Measurements from ENCODE around the gene LAMA5.

The LAMA5 gene

GRCh38 chr20:62289131-62289530 lies 78.0 kb downstream of the LAMA5 start:
- in situ Hi-C loops (cut with HindIII; ENCODE audit: low pct_ligation_motif_present, low pct_unique_long_range_greater_than_20kb, low sequenced_read_pairs): no loop called here
- DNase-seq: no peak

GRCh38 chr20:62288535-62289105 lies 78.5 kb downstream of the LAMA5 start:
- in situ Hi-C loops (cut with HindIII; ENCODE audit: low pct_ligation_motif_present, low pct_unique_long_range_greater_than_20kb, low sequenced_read_pairs): no loop called here
- no peak for DNase-seq

GRCh38 chr20:62287759-62288534 lies 79.2 kb downstream of the LAMA5 start:
- in situ Hi-C loops (cut with HindIII; ENCODE audit: low pct_ligation_motif_present, low pct_unique_long_range_greater_than_20kb, low sequenced_read_pairs): no loop called here
- DNase-seq: no peak

GRCh38 chr20:62287129-62287528 lies 80.0 kb downstream of the LAMA5 start:
- in situ Hi-C loops (cut with HindIII; ENCODE audit: low pct_ligation_motif_present, low pct_unique_long_range_greater_than_20kb, low sequenced_read_pairs): no loop called here
- DNase-seq: no peak

- no peak for DNase-seq
- in situ Hi-C loops (cut with HindIII; ENCODE audit: low pct_ligation_motif_present, low pct_unique_long_range_greater_than_20kb, low sequenced_read_pairs): no loop called here
These were observed 80.5 kb downstream of the LAMA5 start for GRCh38 chr20:62286493-62287064.

- in situ Hi-C loops (cut with HindIII; ENCODE audit: low pct_ligation_motif_present, low pct_unique_long_range_greater_than_20kb, low sequenced_read_pairs): no loop called here
These were observed 81.4 kb downstream of the LAMA5 start for GRCh38 chr20:62285722-62286121.

GRCh38 chr20:62285151-62285550 lies 82.0 kb downstream of the LAMA5 start:
- DNase-seq: no peak
- in situ Hi-C loops (cut with HindIII; ENCODE audit: low pct_ligation_motif_present, low pct_unique_long_range_greater_than_20kb, low sequenced_read_pairs): no loop called here

More at GRCh38 chr20:62285722-62286121, 81.4 kb downstream of the LAMA5 start:
- no peak for DNase-seq

- in situ Hi-C loops (cut with HindIII; ENCODE audit: low pct_ligation_motif_present, low pct_unique_long_range_greater_than_20kb, low sequenced_read_pairs): no loop called here
- DNase-seq: no peak
These were observed 82.7 kb downstream of the LAMA5 start for GRCh38 chr20:62284448-62284847.

GRCh38 chr20:62282877-62283503 lies 84.1 kb downstream of the LAMA5 start:
- no peak for DNase-seq
- in situ Hi-C loops (cut with HindIII; ENCODE audit: low pct_ligation_motif_present, low pct_unique_long_range_greater_than_20kb, low sequenced_read_pairs): no loop called here

- no peak for DNase-seq
- in situ Hi-C loops (cut with HindIII; ENCODE audit: low pct_ligation_motif_present, low pct_unique_long_range_greater_than_20kb, low sequenced_read_pairs): no loop called here
These were observed 85.0 kb downstream of the LAMA5 start for GRCh38 chr20:62282103-62282502.

- no peak for DNase-seq
- in situ Hi-C loops (cut with HindIII; ENCODE audit: low pct_ligation_motif_present, low pct_unique_long_range_greater_than_20kb, low sequenced_read_pairs): no loop called here
These were observed 85.8 kb downstream of the LAMA5 start for GRCh38 chr20:62281161-62281933.

- no peak for DNase-seq
- in situ Hi-C loops (cut with HindIII; ENCODE audit: low pct_ligation_motif_present, low pct_unique_long_range_greater_than_20kb, low sequenced_read_pairs): no loop called here
These were observed 86.8 kb downstream of the LAMA5 start for GRCh38 chr20:62280303-62280702.

- no peak for DNase-seq
- in situ Hi-C loops (cut with HindIII; ENCODE audit: low pct_ligation_motif_present, low pct_unique_long_range_greater_than_20kb, low sequenced_read_pairs): no loop called here
These were observed 89.9 kb downstream of the LAMA5 start for GRCh38 chr20:62277253-62277652.

GRCh38 chr20:62276439-62276838 lies 90.7 kb downstream of the LAMA5 start:
- DNase-seq: no peak
- in situ Hi-C loops (cut with HindIII; ENCODE audit: low pct_ligation_motif_present, low pct_unique_long_range_greater_than_20kb, low sequenced_read_pairs): no loop called here

- no peak for DNase-seq
- in situ Hi-C loops (cut with HindIII; ENCODE audit: low pct_ligation_motif_present, low pct_unique_long_range_greater_than_20kb, low sequenced_read_pairs): no loop called here
These were observed 91.9 kb downstream of the LAMA5 start for GRCh38 chr20:62275219-62275618.

GRCh38 chr20:62274332-62274950 lies 92.7 kb downstream of the LAMA5 start:
- in situ Hi-C loops (cut with HindIII; ENCODE audit: low pct_ligation_motif_present, low pct_unique_long_range_greater_than_20kb, low sequenced_read_pairs): no loop called here
- DNase-seq: no peak

- in situ Hi-C loops (cut with HindIII; ENCODE audit: low pct_ligation_motif_present, low pct_unique_long_range_greater_than_20kb, low sequenced_read_pairs): no loop called here
- DNase-seq: no peak
These were observed 93.7 kb downstream of the LAMA5 start for GRCh38 chr20:62273416-62273815.

GRCh38 chr20:62272200-62272599 lies 94.9 kb downstream of the LAMA5 start:
- in situ Hi-C loops (cut with HindIII; ENCODE audit: low pct_ligation_motif_present, low pct_unique_long_range_greater_than_20kb, low sequenced_read_pairs): no loop called here
- DNase-seq: no peak
